ENCODE data around the gene IL16. TPM values are rescaled to one million over a fixed set of nuclear protein-coding genes. Genes with fewer than 3 reads are reported as not detected.

IL16 gene
- total RNA-seq (2022; extraction: Qiagen RNA extraction; ENCODE audit: low read depth), result 0.09 to 0.18 TPM in 2 of 5 replicates, not detected in the others

DNA sequence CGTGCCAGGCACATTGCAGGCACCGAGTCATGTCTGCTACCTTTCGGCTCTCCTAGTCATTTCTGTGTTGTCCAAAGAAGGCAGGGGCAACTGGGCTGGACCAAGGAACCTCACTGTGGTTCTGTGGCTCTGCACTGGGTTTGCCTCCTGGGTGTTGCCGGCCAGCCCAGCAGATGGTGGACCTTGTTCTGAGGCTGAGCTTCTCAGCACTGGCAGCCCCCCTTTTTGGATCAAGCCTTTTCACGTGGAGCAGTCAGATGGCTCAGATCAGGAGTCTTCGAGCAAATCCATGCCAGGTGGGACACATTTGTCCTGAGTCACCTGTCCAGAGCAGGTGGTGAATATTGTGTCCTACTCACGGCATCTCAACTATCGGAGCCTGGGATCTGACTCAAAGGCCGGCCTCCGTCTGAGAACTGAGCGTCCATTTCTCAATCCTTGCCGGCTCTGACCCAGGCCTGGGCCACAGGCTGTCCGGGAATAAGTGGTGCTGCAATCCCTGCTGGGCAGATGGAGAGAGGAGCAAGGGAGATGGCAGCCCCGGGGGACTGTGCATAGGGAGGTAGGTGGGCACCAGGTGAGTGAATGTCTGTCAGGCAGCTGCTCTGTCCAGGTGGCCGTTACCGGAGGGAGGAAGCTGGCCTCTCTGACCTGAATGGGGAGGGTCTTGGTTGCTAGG is at the start of gene IL16:
Gene IL16, plus strand, starts transcription at position 304 of the 679 bp plus-strand sequence. CDS start 28,521 bp downstream, outside the sequence.

DNA sequence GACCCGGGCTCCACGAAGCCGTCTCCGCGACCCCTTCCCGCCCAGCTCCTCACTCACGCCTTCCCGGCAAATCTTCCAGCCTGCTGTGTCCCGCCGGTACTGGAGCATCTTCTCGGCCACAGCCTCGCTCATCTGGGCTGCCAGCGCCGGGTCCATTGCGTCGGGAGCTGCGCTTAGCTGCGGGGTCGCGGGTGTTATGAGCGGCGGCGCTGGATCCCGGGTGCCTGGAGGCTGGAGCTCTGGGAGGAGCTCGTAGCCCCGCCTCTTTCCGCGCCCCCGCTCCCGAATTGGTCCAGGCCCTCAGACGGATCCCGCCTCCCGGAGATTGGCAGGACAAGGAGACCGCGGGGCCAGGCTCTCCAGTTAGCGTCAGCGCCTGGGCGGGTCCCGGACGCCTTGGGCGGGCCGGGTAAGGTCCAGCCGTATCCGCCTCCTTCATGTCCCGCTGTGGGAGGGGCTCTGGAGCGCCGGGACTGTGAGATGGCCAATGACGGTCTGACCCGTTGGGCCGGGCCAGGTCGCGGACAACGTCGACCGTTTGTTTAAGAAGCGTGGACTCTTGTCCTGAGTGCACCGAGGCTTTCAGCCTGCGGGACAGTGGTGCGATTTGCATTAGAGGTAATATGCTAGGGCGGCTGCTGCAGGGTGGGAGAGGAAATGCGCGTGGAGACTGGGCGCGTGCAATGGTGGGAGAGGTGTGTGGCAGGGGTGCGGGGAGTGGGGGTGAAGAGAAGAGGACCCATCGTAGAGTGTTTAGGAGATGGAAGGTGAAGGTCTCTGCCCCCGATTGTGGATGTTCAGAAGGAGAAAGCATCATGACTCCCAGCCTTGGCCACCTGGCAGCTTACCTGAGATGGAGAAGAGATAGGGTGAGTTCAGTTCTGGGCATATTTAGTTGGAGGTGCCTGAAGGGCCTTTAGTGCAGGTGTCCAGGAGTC is 127.5 kb downstream of the IL16 start, which contains the start of gene STARD5:
Gene STARD5, minus strand, starts transcription at position 198 of the 938 bp plus-strand sequence. Its CDS starts 42 bp downstream, at position 156.

Other genes starting within 250 kb of the IL16 start
- 34.2 to 39.5 TPM (median 38.9 TPM) in 5 replicates for gene MESD, start 207.1 kb upstream of the IL16 start, total RNA-seq (2022; extraction: Qiagen RNA extraction; ENCODE audit: low read depth)
- 11.0 to 22.7 TPM (median 21.1 TPM) in 5 replicates for gene TLNRD1, start 196.0 kb upstream of the IL16 start, total RNA-seq (2022; extraction: Qiagen RNA extraction; ENCODE audit: low read depth)
- not detected in 5 replicates for gene CFAP161, start 62.6 kb upstream of the IL16 start, total RNA-seq (2022; extraction: Qiagen RNA extraction; ENCODE audit: low read depth)
- 1.1 to 2.3 TPM (median 2.0 TPM) in 5 replicates for gene STARD5, start 127.3 kb downstream of the IL16 start, total RNA-seq (2022; extraction: Qiagen RNA extraction; ENCODE audit: low read depth)
- not detected in 5 replicates for gene TMC3, start 177.3 kb downstream of the IL16 start, total RNA-seq (2022; extraction: Qiagen RNA extraction; ENCODE audit: low read depth)

Data from A549 treated with RU486 at 1 μM for 4 hours (cell line).